Suprapubic skin (tissue), 3 donors: Measurements from ENCODE around the gene ASTE1.

Experiments used
- CTCF ChIP-seq, 2 donors: fragments of 200-600 bp in 1 of 2; fragments of 450-650 bp in 1 of 2; sonication (generic) in 1 of 2; IDR thresholded peaks; one replicate each; pipeline ENCODE4 v1.5.1; 2016 to 2019; ENCODE audit warnings: antibody characterized with exemption in 2 of 2, mild to moderate bottlenecking in 1 of 2, moderate library complexity in 1 of 2
- POLR2AphosphoS5 ChIP-seq, 3 donors: sonication (generic); formaldehyde crosslinking; IDR thresholded peaks; one replicate each; pipeline ENCODE4 v1.6.1; 2017; ENCODE audit warnings: antibody characterized with exemption in 3 of 3

GRCh38 chr3:131007782-131008181 is 18.8 kb downstream of the ASTE1 start:
- TF ChIP-seq POLR2AphosphoS5 (IDR thresholded peaks at IDR 0.05) (no peak), CTCF (IDR thresholded peaks at IDR 0.05) (no peak)
